K562 (cell line): ENCODE measurements around the gene SENP3. TPM values are rescaled to one million over a fixed set of nuclear protein-coding genes. Genes with fewer than 3 reads are reported as not detected.

Experiments
- CBFA2T3 ChIP-seq: fragments of 450-650 bp; IDR thresholded peaks from 2 replicates; pipeline ENCODE4 v1.6.1; 2017
- CHCHD3 ChIP-seq: fragments of 250-450 bp; sonication (Bioruptor Pico); IDR thresholded peaks from 2 replicates; pipeline ENCODE4 v2.1.2; 2022; ENCODE audit warnings: mild to moderate bottlenecking
- DMBX1 ChIP-seq: fragments of 250-450 bp; sonication (Bioruptor Pico); IDR thresholded peaks from 2 replicates; pipeline ENCODE4 v1.8.0; 2022; ENCODE audit warnings: inconsistent platforms, mild to moderate bottlenecking, moderate library complexity, borderline replicate concordance
- ELF1 ChIP-seq: fragments of 200-800 bp; sonication (Bioruptor generic); IDR thresholded peaks from 2 replicates; pipeline ENCODE4 v1.6.1; 2016; ENCODE audit warnings: missing genetic modification characterization, missing compliant biosample characterization
- HEY1 ChIP-seq: fragments of 250-450 bp; sonication (Bioruptor Pico); IDR thresholded peaks from 2 replicates; pipeline ENCODE4 v1.5.0; 2020; ENCODE audit warnings: mild to moderate bottlenecking, moderate library complexity, borderline replicate concordance
- ID3 ChIP-seq, 2 experiments: fragments of 250-450 bp in 1 of 2; fragments of 450-650 bp in 1 of 2; sonication (Bioruptor Pico) in 1 of 2; IDR thresholded peaks; 2 replicates each; pipeline versions ENCODE4 v1.6.1 to v1.8.0; 2016 to 2021; ENCODE audit warnings: mild to moderate bottlenecking in 2 of 2, moderate library complexity in 2 of 2, missing compliant biosample characterization in 1 of 2, missing genetic modification characterization in 1 of 2
- MAFF ChIP-seq: IDR thresholded peaks from 2 replicates; pipeline ENCODE4 v1.6.1; 2012; ENCODE audit warnings: low read length, improper control_type of control experiment
- MCM2 ChIP-seq: fragments of 450-650 bp; IDR thresholded peaks from 2 replicates; pipeline ENCODE4 v1.6.1; 2017; ENCODE audit warnings: low read depth, mild to moderate bottlenecking
- MEF2A ChIP-seq: IDR thresholded peaks from 2 replicates; pipeline ENCODE4 v1.6.1; 2011; ENCODE audit warnings: low read depth, mild to moderate bottlenecking, low read length, moderate library complexity; ENCODE audit not compliant: control insufficient read depth
- MTF1 ChIP-seq: fragments of 250-450 bp; sonication (Bioruptor Pico); IDR thresholded peaks from 2 replicates; pipeline ENCODE4 v1.9.0; 2021; ENCODE audit warnings: moderate library complexity, mild to moderate bottlenecking, inconsistent platforms, borderline replicate concordance
- NCOA1 ChIP-seq: fragments of 450-650 bp; IDR thresholded peaks from 2 replicates; pipeline ENCODE4 v1.6.1; 2016; ENCODE audit warnings: low read depth
- NR3C1 ChIP-seq: sonication (generic); formaldehyde crosslinking; IDR thresholded peaks from 2 replicates; pipeline ENCODE4 v1.8.1; 2022; ENCODE audit warnings: missing genetic modification reagents
- PREB ChIP-seq: sonication (generic); formaldehyde crosslinking; IDR thresholded peaks from 2 replicates; pipeline ENCODE4 v1.8.1; 2023; ENCODE audit warnings: mild to moderate bottlenecking, missing genetic modification reagents
- TAF9B ChIP-seq: fragments of 450-650 bp; IDR thresholded peaks from 2 replicates; pipeline ENCODE4 v1.6.1; 2018; ENCODE audit warnings: mild to moderate bottlenecking; ENCODE audit not compliant: partially characterized antibody
- ZNF274 ChIP-seq: IDR thresholded peaks from 2 replicates; pipeline ENCODE4 v1.6.1; 2011; ENCODE audit warnings: low read depth, mild to moderate bottlenecking, low read length, moderate library complexity, borderline replicate concordance
- ZNF395 ChIP-seq: fragments of 200-800 bp; sonication (Bioruptor generic); IDR thresholded peaks from 2 replicates; pipeline ENCODE4 v1.6.1; 2017; ENCODE audit warnings: missing genetic modification characterization, missing compliant biosample characterization
- ZNF655 ChIP-seq: fragments of 250-450 bp; sonication (Bioruptor Pico); IDR thresholded peaks from 2 replicates; pipeline ENCODE4 v1.5.0; 2021
- ZNF740 ChIP-seq, 3 experiments: fragments of 200-800 bp in 1 of 3; sonication (Bioruptor generic) in 1 of 3; sonication (generic) in 1 of 3; formaldehyde crosslinking in 1 of 3; IDR thresholded peaks; 2 replicates each; pipeline versions ENCODE4 v1.6.1 to v1.8.0; 2016 to 2022; ENCODE audit warnings: mild to moderate bottlenecking in 2 of 3, missing compliant biosample characterization in 2 of 3, missing genetic modification characterization in 2 of 3, missing genetic modification reagents in 1 of 3
- polyA plus RNA-seq, 8 experiments: library from polyadenylated mRNA; depleted of rRNA in 4 of 8; stranded (reverse) in 5 of 8; unstranded in 3 of 8; fragments of >200 nt; fragmentation: Nextera tagmentation in 2 of 8; fragmentation: Illumina TruSeq in 1 of 8; extraction: Ambion mirVana in 2 of 8; extraction: Trizol in 1 of 8; gene quantifications; 2 replicates each; pipeline versions ENCODE4 v1.2.1 to v1.2.3, GENCODE V29; 2011 to 2014; ENCODE audit warnings: inconsistent platforms in 1 of 8, missing spikeins in 1 of 8
- total RNA-seq, 7 experiments: library from RNA; depleted of rRNA in 6 of 7; stranded (reverse); fragments of >200 nt in 6 of 7; fragmentation: Illumina TruSeq in 2 of 7; extraction: Trizol in 2 of 7; gene quantifications; 2 replicates each; pipeline versions ENCODE4 v1.2.1 to v1.2.3, GENCODE V29; 2011 to 2021; ENCODE audit warnings: low replicate concordance in 1 of 7
- TF ChIP-seq, protein P1 (sequence below): IDR thresholded peaks from 2 replicates; pipeline ENCODE4 v1.6.1; 2016; ENCODE audit warnings: missing genetic modification characterization, missing compliant biosample characterization

SENP3 gene
- total and polyA plus RNA-seq, 9 of the 15 experiments (the other 6 are each of a cell fraction or from before 2014, with no cell fraction given), result 0.63 to 102 (median 78.8) TPM

GRCh38 chr17:7579001-7579833 lies 17.5 kb downstream of the SENP3 start, which contains the start of gene CD68 (continued):
- TF ChIP-seq ID3 (CRISPR knock-in tag; IDR thresholded peaks at IDR 0.05) (no peak), ID3 (tag; IDR thresholded peaks at IDR 0.05) (no peak), TAF9B (no peak), ZNF740 (CRISPR knock-in tag; IDR thresholded peaks at IDR 0.05) (no peak), ZNF740 (tag; IDR thresholded peaks at IDR 0.05) (no peak), DMBX1 (no peak), ZNF274 (no peak), PREB (CRISPR knock-in tag) (no peak), ZNF655 (CRISPR knock-in tag) (0 out of 2 replicates have a peak, but pooled peaks have one; percentile 9), CHCHD3 (CRISPR knock-in tag) (no peak), MEF2A (no peak), ELF1 (tag) (peak; percentile 41; the same call in 1 of the 2 replicates), CBFA2T3 (no peak), ZNF395 (no peak), HEY1 (no peak), MAFF (no peak), NR3C1 (no peak), NCOA1 (no peak), MTF1 (CRISPR knock-in tag) (no peak), MCM2 (no peak)
- TF ChIP-seq, protein P1, sequence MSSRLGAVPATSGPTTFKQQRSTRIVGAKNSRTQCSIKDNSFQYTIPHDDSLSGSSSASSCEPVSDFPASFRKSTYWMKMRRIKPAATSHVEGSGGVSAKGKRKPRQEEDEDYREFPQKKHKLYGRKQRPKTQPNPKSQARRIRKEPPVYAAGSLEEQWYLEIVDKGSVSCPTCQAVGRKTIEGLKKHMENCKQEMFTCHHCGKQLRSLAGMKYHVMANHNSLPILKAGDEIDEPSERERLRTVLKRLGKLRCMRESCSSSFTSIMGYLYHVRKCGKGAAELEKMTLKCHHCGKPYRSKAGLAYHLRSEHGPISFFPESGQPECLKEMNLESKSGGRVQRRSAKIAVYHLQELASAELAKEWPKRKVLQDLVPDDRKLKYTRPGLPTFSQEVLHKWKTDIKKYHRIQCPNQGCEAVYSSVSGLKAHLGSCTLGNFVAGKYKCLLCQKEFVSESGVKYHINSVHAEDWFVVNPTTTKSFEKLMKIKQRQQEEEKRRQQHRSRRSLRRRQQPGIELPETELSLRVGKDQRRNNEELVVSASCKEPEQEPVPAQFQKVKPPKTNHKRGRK, result no peak
